ENCODE results near the gene BBS4. TPM values are rescaled to one million over a fixed set of nuclear protein-coding genes. Genes with fewer than 3 reads are reported as not detected.
"Not testable (repeated sequence)": the region's sequence is repeated elsewhere in the genome, so short reads cannot be mapped to it uniquely, and the experiment has no call there.

The BBS4 gene, protein sequence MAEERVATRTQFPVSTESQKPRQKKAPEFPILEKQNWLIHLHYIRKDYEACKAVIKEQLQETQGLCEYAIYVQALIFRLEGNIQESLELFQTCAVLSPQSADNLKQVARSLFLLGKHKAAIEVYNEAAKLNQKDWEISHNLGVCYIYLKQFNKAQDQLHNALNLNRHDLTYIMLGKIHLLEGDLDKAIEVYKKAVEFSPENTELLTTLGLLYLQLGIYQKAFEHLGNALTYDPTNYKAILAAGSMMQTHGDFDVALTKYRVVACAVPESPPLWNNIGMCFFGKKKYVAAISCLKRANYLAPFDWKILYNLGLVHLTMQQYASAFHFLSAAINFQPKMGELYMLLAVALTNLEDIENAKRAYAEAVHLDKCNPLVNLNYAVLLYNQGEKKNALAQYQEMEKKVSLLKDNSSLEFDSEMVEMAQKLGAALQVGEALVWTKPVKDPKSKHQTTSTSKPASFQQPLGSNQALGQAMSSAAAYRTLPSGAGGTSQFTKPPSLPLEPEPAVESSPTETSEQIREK
- total RNA-seq: 35.7 and 38.0 TPM in 2 replicates

DNA sequence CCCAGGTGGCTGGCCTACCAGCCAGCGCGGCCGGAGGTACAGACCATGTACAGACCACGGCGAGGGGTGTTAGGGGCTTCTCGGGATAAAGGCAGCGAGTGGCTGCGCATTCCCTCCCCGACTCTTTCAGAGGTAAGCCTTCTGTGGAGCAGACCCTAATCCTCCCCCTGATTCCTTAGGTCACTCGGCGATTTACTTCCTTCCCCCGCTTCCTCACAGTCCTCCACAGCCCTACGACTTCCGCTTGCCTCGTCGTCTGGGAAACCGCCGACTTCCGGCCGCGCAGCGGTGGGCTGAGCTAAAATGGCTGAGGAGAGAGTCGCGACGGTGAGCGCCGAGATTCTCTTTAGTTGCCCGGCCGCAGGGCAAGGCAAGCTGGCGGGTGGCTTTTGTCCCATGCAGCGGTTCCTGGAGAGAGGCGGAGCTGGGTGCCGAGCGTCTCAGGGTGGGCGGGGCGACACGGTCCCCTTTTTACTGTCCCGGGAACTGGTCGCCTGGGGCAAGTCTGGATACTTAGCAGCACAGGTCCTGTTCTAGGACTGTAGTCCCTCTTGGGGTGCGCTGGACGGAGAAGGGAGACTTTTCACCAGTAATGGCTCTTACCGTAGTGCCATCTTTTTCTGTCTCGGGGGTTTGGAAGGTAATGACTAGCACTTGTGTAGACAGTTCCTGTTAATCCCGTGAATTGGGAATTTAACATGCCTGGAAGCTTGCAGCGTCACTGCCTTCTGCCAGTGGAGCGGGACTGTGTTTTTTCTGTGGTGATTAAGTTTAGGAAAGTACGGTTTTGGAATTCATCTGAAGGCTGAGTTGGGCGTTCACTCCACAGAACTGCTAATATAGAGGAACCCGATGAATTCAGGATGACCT lies at the start of gene BBS4, which contains the start of gene HIGD2B:
Gene BBS4, plus strand, starts transcription at position 283 of the 870 bp plus-strand sequence. Its CDS starts 21 bp downstream, at position 304.
Gene HIGD2B, minus strand, starts transcription at position 258 of the 870 bp plus-strand sequence. CDS start 9,808 bp downstream, outside the sequence.
- H4K20me1 ChIP-seq (ENCODE audit: insufficient read depth, low read length): no peaks in the 10 kb centered on the region
- H3K27ac ChIP-seq (ENCODE audit: low read depth, low read length): peak within 1 kb of the TSS; percentile 92
- peak within 1 kb of the TSS; percentile 89 for H3K4me3 ChIP-seq (ENCODE audit: insufficient read depth, low read length)
- peaks cover 23% of the 10 kb centered on the region for H3K79me2 ChIP-seq (ENCODE audit: insufficient read depth, low read length)
- H3K27me3 ChIP-seq (ENCODE audit: insufficient read depth, low read length): peaks cover under 1% of the 10 kb centered on the region
- peak within 1 kb of the TSS; percentile 99 for H2AFZ ChIP-seq (ENCODE audit: low read length)
- peaks cover 6% of the 10 kb centered on the region for H3K4me1 ChIP-seq (ENCODE audit: insufficient read depth, low read length)
- peak; percentile 89 for DNase-seq (ENCODE audit: insufficient read length, low spot score, missing footprints)
- TF ChIP-seq CTCF (IDR thresholded peaks at IDR 0.05; ENCODE audit: extremely low read depth, low read depth, low read length): no peak
- H3K4me2 ChIP-seq (ENCODE audit: insufficient read depth, low read length): peak within 1 kb of the TSS; percentile 86
- H3K9me3 ChIP-seq (ENCODE audit: low read depth, low read length): no peaks in the 10 kb centered on the region
- H3K36me3 ChIP-seq (ENCODE audit: insufficient read depth, low read length): no peaks in the 10 kb centered on the region

DNA sequence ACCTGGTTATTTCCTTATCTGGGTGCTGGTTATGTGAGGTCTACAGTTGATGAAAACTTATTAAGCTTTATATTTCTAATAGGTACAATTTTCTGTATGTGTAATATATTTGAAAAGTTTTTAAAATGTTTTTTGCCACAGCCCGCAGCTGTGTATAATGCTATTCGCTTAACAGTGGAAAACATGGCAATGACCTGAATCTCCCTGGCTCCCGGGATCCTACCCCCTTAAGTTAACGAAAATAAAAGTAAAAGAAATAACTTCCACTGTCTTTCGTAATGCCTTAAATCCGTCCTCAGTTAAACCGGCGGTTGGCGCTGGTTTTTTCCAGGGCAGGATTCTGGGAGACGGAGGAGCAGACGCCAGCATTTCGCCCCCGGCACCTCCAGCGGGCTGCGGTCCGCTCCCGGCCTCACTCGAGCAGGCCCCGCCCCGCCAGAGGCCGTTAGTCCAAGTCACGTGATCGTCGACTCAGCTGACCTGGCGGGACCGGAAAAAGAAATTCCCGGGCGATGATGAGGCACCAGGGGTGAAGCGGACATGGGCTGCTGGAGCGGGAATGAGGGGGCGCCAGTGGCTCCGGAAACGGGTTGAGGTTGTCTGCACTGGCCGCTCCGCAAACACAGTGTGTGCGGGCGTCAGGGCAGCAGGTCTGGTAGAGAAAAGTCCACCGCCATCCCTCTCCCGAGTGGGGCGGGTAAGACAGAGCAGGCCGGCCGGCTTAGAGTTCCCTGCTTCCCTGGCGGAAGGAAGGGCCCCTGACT lies 49.3 kb upstream of the BBS4 start:
- DNase-seq (ENCODE audit: insufficient read length, low spot score, missing footprints); H4K20me1 ChIP-seq (ENCODE audit: insufficient read depth, low read length); H3K4me1 ChIP-seq (ENCODE audit: insufficient read depth, low read length); H3K27me3 ChIP-seq (ENCODE audit: insufficient read depth, low read length); H2AFZ ChIP-seq (ENCODE audit: low read length); H3K36me3 ChIP-seq (ENCODE audit: insufficient read depth, low read length); H3K9me3 ChIP-seq (ENCODE audit: low read depth, low read length); H3K79me2 ChIP-seq (ENCODE audit: insufficient read depth, low read length); H3K27ac ChIP-seq (ENCODE audit: low read depth, low read length): not testable (repeated sequence)
- Histone ChIP-seq H3K4me3 (ENCODE audit: insufficient read depth, low read length) (peak overlapping the region; percentile 45), H3K4me2 (ENCODE audit: insufficient read depth, low read length) (peak overlapping the region; percentile 43)

- H3K4me2 ChIP-seq (ENCODE audit: insufficient read depth, low read length); H3K4me1 ChIP-seq (ENCODE audit: insufficient read depth, low read length); H3K27me3 ChIP-seq (ENCODE audit: insufficient read depth, low read length); H4K20me1 ChIP-seq (ENCODE audit: insufficient read depth, low read length); H3K27ac ChIP-seq (ENCODE audit: low read depth, low read length); H2AFZ ChIP-seq (ENCODE audit: low read length); DNase-seq (ENCODE audit: insufficient read length, low spot score, missing footprints); H3K4me3 ChIP-seq (ENCODE audit: insufficient read depth, low read length); H3K9me3 ChIP-seq (ENCODE audit: low read depth, low read length); H3K36me3 ChIP-seq (ENCODE audit: insufficient read depth, low read length); H3K79me2 ChIP-seq (ENCODE audit: insufficient read depth, low read length): not testable (repeated sequence)
Observed at GRCh38 chr15:72639759-72640483, 46.1 kb upstream of the BBS4 start.

DNA sequence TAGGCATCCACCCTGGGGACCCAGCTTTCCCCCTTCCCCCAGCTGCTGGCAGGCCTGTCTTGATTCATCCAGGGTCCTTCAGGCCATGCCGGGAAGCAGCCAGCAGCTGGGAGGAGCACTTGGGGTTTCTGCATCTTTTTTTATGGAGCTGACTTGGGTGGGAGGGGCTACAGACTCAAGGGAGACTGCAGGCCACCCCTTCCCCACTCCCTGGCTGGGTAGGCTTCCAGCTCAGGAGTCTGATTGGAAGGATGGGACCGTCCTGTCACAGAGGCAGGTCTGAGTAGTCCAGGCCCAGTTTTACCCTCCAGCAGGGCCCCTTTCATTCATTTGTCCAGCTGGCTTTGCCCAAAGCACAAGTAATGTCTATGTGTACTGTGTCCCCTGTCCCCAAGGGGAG lies 43.7 kb upstream of the BBS4 start:
- not testable (repeated sequence) for H3K4me1 ChIP-seq (ENCODE audit: insufficient read depth, low read length); DNase-seq (ENCODE audit: insufficient read length, low spot score, missing footprints); H4K20me1 ChIP-seq (ENCODE audit: insufficient read depth, low read length); H3K27ac ChIP-seq (ENCODE audit: low read depth, low read length); H3K9me3 ChIP-seq (ENCODE audit: low read depth, low read length); H3K4me3 ChIP-seq (ENCODE audit: insufficient read depth, low read length); H3K79me2 ChIP-seq (ENCODE audit: insufficient read depth, low read length); H3K27me3 ChIP-seq (ENCODE audit: insufficient read depth, low read length); H3K36me3 ChIP-seq (ENCODE audit: insufficient read depth, low read length); H2AFZ ChIP-seq (ENCODE audit: low read length); H3K4me2 ChIP-seq (ENCODE audit: insufficient read depth, low read length)

DNA sequence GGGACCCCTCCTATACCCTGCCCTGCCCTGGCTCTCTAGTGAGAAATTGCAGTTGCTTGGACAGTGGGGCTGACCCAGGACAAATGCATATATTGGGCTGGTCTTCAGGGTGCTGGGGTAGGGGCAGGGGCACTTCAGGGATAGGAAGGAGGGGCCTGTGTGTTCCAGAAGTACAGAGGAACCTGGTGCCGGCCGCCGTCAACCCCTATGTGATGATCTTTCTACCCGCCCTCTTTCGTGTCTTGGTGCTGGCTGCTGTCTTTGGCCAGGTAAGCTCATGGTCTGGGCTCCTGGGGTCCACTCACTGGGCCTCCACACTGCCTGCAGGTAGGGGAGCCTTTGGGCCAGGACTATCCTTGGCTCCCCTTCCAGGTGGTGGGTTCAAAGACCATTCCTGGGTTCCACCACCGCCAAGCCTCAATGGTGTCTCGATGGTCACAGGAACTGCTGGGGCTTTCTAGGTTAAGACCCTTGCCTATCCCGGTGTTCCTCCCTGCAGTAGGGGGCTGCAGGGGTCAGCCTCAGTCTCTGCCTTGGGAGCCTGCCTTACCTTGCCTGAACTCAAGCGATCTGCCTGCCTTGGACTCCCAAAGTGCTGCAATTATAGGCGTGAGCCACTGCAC lies 37.3 kb upstream of the BBS4 start:
- H3K79me2 ChIP-seq (ENCODE audit: insufficient read depth, low read length); H2AFZ ChIP-seq (ENCODE audit: low read length); H3K9me3 ChIP-seq (ENCODE audit: low read depth, low read length); H3K4me3 ChIP-seq (ENCODE audit: insufficient read depth, low read length); H3K4me1 ChIP-seq (ENCODE audit: insufficient read depth, low read length); H3K36me3 ChIP-seq (ENCODE audit: insufficient read depth, low read length); H4K20me1 ChIP-seq (ENCODE audit: insufficient read depth, low read length); H3K27me3 ChIP-seq (ENCODE audit: insufficient read depth, low read length); H3K4me2 ChIP-seq (ENCODE audit: insufficient read depth, low read length); H3K27ac ChIP-seq (ENCODE audit: low read depth, low read length); DNase-seq (ENCODE audit: insufficient read length, low spot score, missing footprints): not testable (repeated sequence)

- H4K20me1 ChIP-seq (ENCODE audit: insufficient read depth, low read length); H3K79me2 ChIP-seq (ENCODE audit: insufficient read depth, low read length); H3K4me3 ChIP-seq (ENCODE audit: insufficient read depth, low read length); H3K4me1 ChIP-seq (ENCODE audit: insufficient read depth, low read length); H3K36me3 ChIP-seq (ENCODE audit: insufficient read depth, low read length); H3K27ac ChIP-seq (ENCODE audit: low read depth, low read length); H3K27me3 ChIP-seq (ENCODE audit: insufficient read depth, low read length); H3K4me2 ChIP-seq (ENCODE audit: insufficient read depth, low read length); H3K9me3 ChIP-seq (ENCODE audit: low read depth, low read length); H2AFZ ChIP-seq (ENCODE audit: low read length); DNase-seq (ENCODE audit: insufficient read length, low spot score, missing footprints): not testable (repeated sequence)
Observed at GRCh38 chr15:72654397-72654796, 31.6 kb upstream of the BBS4 start, which contains the start of gene GOLGA6B. TSS of gene GOLGA6B (plus strand) at chr15:72654697. CDS start at chr15:72654738, 41 bp downstream.

DNA sequence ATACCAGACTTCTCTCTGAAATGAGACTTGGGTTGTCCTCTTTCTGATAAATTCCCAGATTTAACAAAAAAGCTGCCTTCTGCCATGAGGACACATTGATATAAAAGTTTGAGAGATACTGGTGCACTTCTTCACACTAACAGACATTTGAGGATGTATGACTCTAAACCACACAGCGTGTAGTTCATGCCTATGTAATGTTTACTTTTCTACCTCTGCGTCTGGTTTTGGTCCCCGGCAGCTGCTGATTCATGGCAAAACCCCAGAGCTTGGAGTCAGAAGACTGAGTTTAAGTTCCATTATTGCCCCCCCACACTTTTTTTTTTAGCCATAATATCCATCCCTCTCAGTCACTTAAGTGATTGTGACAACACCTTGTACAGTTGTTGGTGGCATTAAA lies 30.0 kb upstream of the BBS4 start:
- not testable (repeated sequence) for H4K20me1 ChIP-seq (ENCODE audit: insufficient read depth, low read length); H2AFZ ChIP-seq (ENCODE audit: low read length); H3K4me1 ChIP-seq (ENCODE audit: insufficient read depth, low read length); H3K4me2 ChIP-seq (ENCODE audit: insufficient read depth, low read length); DNase-seq (ENCODE audit: insufficient read length, low spot score, missing footprints); H3K4me3 ChIP-seq (ENCODE audit: insufficient read depth, low read length); H3K9me3 ChIP-seq (ENCODE audit: low read depth, low read length); H3K27ac ChIP-seq (ENCODE audit: low read depth, low read length); H3K36me3 ChIP-seq (ENCODE audit: insufficient read depth, low read length); H3K27me3 ChIP-seq (ENCODE audit: insufficient read depth, low read length); H3K79me2 ChIP-seq (ENCODE audit: insufficient read depth, low read length)
